Liver (tissue), 3 donors: ENCODE data around the gene TERT.

Experiments
- FOXA1 ChIP-seq: IDR thresholded peaks from 2 replicates; pipeline ENCODE4 v1.6.1; 2016; ENCODE audit warnings: antibody characterized with exemption
- GABPA ChIP-seq, 2 donors: IDR thresholded peaks in 1 of 2; conservative IDR thresholded peaks in 1 of 2; 2 replicates each; pipeline ENCODE4 v1.6.1; 2016; ENCODE audit warnings: antibody characterized with exemption in 2 of 2, mild to moderate bottlenecking in 1 of 2, moderate library complexity in 1 of 2
- JUND ChIP-seq, 2 donors: IDR thresholded peaks; 2 replicates each; pipeline ENCODE4 v1.6.1; 2016; ENCODE audit warnings: antibody characterized with exemption in 2 of 2
- RAD21 ChIP-seq, 2 donors: IDR thresholded peaks; 2 replicates each; pipeline ENCODE4 v1.6.1; 2016; ENCODE audit warnings: antibody characterized with exemption in 2 of 2, mild to moderate bottlenecking in 2 of 2
- RXRA ChIP-seq, 2 donors: IDR thresholded peaks; 2 replicates each; pipeline ENCODE4 v1.6.1; 2017 to 2018; ENCODE audit warnings: antibody characterized with exemption in 2 of 2, mild to moderate bottlenecking in 1 of 2
- SP1 ChIP-seq: IDR thresholded peaks from 2 replicates; pipeline ENCODE4 v1.6.1; 2018; ENCODE audit warnings: antibody characterized with exemption, mild to moderate bottlenecking
- TAF1 ChIP-seq: conservative IDR thresholded peaks from 2 replicates; pipeline ENCODE4 v1.6.1; 2016; ENCODE audit warnings: antibody characterized with exemption, mild to moderate bottlenecking
- YY1 ChIP-seq: IDR thresholded peaks from 2 replicates; pipeline ENCODE4 v1.6.1; 2016; ENCODE audit warnings: antibody characterized with exemption, mild to moderate bottlenecking
- TF ChIP-seq, protein P1 (sequence below): fragments of 150-350 bp; IDR thresholded peaks from 2 replicates; pipeline ENCODE4 v1.5.1; 2017; ENCODE audit warnings: improper control_type of control experiment, low read depth, low read length; ENCODE audit not compliant: missing input control
- TF ChIP-seq, protein P2 (sequence below): IDR thresholded peaks from 2 replicates; pipeline ENCODE4 v1.6.1; 2016; ENCODE audit warnings: antibody characterized with exemption
- TF ChIP-seq, protein P3 (sequence below): IDR thresholded peaks from 2 replicates; pipeline ENCODE4 v1.6.1; 2016; ENCODE audit warnings: antibody characterized with exemption, mild to moderate bottlenecking
- donor health status: healthy.
- donor health status: healthy.

DNA sequence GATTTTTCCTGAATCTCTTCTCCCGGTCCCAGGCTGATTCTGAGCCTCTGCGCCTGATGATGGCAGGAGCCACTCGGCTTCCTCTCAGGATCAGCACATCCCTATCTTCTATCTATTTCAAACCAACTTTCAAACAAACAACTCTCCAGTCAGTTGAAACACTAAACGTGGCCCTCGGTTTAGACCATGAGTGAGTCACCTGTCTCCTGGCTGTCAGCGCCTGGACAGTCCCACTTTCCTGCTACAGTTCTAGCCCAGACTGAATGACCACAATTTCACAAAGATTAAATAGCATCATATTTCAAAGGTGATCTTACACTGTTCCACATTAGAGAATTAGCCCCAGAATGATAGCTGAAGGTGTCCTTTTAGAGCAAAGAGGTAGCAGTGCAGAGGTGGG is 87.3 kb downstream of the TERT start:
- TF ChIP-seq, protein P1, sequence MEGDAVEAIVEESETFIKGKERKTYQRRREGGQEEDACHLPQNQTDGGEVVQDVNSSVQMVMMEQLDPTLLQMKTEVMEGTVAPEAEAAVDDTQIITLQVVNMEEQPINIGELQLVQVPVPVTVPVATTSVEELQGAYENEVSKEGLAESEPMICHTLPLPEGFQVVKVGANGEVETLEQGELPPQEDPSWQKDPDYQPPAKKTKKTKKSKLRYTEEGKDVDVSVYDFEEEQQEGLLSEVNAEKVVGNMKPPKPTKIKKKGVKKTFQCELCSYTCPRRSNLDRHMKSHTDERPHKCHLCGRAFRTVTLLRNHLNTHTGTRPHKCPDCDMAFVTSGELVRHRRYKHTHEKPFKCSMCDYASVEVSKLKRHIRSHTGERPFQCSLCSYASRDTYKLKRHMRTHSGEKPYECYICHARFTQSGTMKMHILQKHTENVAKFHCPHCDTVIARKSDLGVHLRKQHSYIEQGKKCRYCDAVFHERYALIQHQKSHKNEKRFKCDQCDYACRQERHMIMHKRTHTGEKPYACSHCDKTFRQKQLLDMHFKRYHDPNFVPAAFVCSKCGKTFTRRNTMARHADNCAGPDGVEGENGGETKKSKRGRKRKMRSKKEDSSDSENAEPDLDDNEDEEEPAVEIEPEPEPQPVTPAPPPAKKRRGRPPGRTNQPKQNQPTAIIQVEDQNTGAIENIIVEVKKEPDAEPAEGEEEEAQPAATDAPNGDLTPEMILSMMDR, result no peak
- no peak for TF ChIP-seq FOXA1
- no peak for TF ChIP-seq GABPA (IDR thresholded peaks at IDR 0.05 in 1 of 2, conservative IDR thresholded peaks at IDR 0.05 in 1 of 2)
- no peak for TF ChIP-seq RAD21 (IDR thresholded peaks at IDR 0.05)
- TF ChIP-seq RXRA (IDR thresholded peaks at IDR 0.05), result no peak
- TF ChIP-seq TAF1, result no peak
- no peak for TF ChIP-seq YY1
- TF ChIP-seq, protein P2, sequence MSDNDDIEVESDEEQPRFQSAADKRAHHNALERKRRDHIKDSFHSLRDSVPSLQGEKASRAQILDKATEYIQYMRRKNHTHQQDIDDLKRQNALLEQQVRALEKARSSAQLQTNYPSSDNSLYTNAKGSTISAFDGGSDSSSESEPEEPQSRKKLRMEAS, result no peak
- TF ChIP-seq SP1, result no peak
- TF ChIP-seq JUND (IDR thresholded peaks at IDR 0.05), result no peak
- TF ChIP-seq, protein P3, sequence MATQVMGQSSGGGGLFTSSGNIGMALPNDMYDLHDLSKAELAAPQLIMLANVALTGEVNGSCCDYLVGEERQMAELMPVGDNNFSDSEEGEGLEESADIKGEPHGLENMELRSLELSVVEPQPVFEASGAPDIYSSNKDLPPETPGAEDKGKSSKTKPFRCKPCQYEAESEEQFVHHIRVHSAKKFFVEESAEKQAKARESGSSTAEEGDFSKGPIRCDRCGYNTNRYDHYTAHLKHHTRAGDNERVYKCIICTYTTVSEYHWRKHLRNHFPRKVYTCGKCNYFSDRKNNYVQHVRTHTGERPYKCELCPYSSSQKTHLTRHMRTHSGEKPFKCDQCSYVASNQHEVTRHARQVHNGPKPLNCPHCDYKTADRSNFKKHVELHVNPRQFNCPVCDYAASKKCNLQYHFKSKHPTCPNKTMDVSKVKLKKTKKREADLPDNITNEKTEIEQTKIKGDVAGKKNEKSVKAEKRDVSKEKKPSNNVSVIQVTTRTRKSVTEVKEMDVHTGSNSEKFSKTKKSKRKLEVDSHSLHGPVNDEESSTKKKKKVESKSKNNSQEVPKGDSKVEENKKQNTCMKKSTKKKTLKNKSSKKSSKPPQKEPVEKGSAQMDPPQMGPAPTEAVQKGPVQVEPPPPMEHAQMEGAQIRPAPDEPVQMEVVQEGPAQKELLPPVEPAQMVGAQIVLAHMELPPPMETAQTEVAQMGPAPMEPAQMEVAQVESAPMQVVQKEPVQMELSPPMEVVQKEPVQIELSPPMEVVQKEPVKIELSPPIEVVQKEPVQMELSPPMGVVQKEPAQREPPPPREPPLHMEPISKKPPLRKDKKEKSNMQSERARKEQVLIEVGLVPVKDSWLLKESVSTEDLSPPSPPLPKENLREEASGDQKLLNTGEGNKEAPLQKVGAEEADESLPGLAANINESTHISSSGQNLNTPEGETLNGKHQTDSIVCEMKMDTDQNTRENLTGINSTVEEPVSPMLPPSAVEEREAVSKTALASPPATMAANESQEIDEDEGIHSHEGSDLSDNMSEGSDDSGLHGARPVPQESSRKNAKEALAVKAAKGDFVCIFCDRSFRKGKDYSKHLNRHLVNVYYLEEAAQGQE, result no peak
